HepG2 (cell line): Measurements from ENCODE around the gene NCAM2.

Experiments
- BRF2 ChIP-seq: sonication (generic); formaldehyde crosslinking; IDR thresholded peaks from 2 replicates; pipeline ENCODE4 v1.8.1; 2022; ENCODE audit warnings: mild to moderate bottlenecking, missing genetic modification reagents
- CEBPG ChIP-seq: IDR thresholded peaks from 2 replicates; pipeline ENCODE4 v1.6.1; 2016
- ELF1 ChIP-seq: sonication (generic); formaldehyde crosslinking; IDR thresholded peaks from 2 replicates; pipeline ENCODE4 v1.4.0; 2020; ENCODE audit warnings: missing genetic modification reagents
- ELF4 ChIP-seq: sonication (generic); formaldehyde crosslinking; IDR thresholded peaks from 2 replicates; pipeline ENCODE4 v1.5.0; 2020; ENCODE audit warnings: missing genetic modification reagents, mild to moderate bottlenecking, moderate library complexity, borderline replicate concordance
- GABPB1 ChIP-seq: IDR thresholded peaks from 2 replicates; pipeline ENCODE4 v1.6.1; 2016; ENCODE audit warnings: mild to moderate bottlenecking, missing genetic modification reagents, moderate library complexity, missing compliant biosample characterization
- KDM1A ChIP-seq: IDR thresholded peaks from 2 replicates; pipeline ENCODE4 v1.6.1; 2016; ENCODE audit warnings: missing compliant biosample characterization
- MLX ChIP-seq: IDR thresholded peaks from 2 replicates; pipeline ENCODE4 v1.6.1; 2016
- RAD21 ChIP-seq: fragments of 450-650 bp; formaldehyde crosslinking; IDR thresholded peaks from 2 replicates; pipeline ENCODE4 v1.5.0; 2020; ENCODE audit warnings: mild to moderate bottlenecking
- REST ChIP-seq, 2 experiments: IDR thresholded peaks; 2 replicates each; pipeline ENCODE4 v1.6.1; 2011 to 2012; ENCODE audit warnings: low read length in 2 of 2, borderline replicate concordance in 1 of 2, low read depth in 1 of 2, mild to moderate bottlenecking in 1 of 2, moderate library complexity in 1 of 2
- TAF1 ChIP-seq: sonication (generic); formaldehyde crosslinking; IDR thresholded peaks from 2 replicates; pipeline ENCODE4 v1.4.0; 2020; ENCODE audit warnings: missing genetic modification reagents
- ZNF205 ChIP-seq: IDR thresholded peaks from 2 replicates; pipeline ENCODE4 v1.6.1; 2018; ENCODE audit warnings: missing biosample characterization, missing genetic modification reagents
- ZSCAN5A ChIP-seq: sonication (generic); formaldehyde crosslinking; IDR thresholded peaks from 2 replicates; pipeline ENCODE4 v1.8.0; 2022; ENCODE audit warnings: mild to moderate bottlenecking, missing genetic modification reagents, borderline replicate concordance
- ZXDC ChIP-seq: sonication (generic); formaldehyde crosslinking; IDR thresholded peaks from 2 replicates; pipeline ENCODE4 v1.5.0; 2020; ENCODE audit warnings: mild to moderate bottlenecking, missing genetic modification reagents

- no peak for TF ChIP-seq ELF4 (CRISPR knock-in tag)
- TF ChIP-seq REST (IDR thresholded peaks at IDR 0.05; ENCODE audit: borderline replicate concordance in 1 of 2, low read depth in 1 of 2, low read length in 2 of 2): no peak
- no peak for TF ChIP-seq KDM1A (CRISPR knock-in tag)
- no peak for TF ChIP-seq GABPB1 (CRISPR knock-in tag)
- no peak for TF ChIP-seq ZNF205 (CRISPR knock-in tag)
- TF ChIP-seq BRF2: no peak
- TF ChIP-seq RAD21 (CRISPR knock-in tag): no peak
- TF ChIP-seq TAF1 (CRISPR knock-in tag): no peak
- no peak for TF ChIP-seq CEBPG (CRISPR knock-in tag)
- no peak for TF ChIP-seq MLX (CRISPR knock-in tag)
- TF ChIP-seq ZXDC: no peak
- TF ChIP-seq ZSCAN5A (CRISPR knock-in tag): no peak
- no peak for TF ChIP-seq ELF1 (CRISPR knock-in tag)
These were observed 153.0 kb downstream of the NCAM2 start for GRCh38 chr21:21151231-21151630.
